Liver (tissue), 3 donors: ENCODE measurements around the gene GRB14.
"Not testable (repeated sequence)": the region's sequence is repeated elsewhere in the genome, so short reads cannot be mapped to it uniquely, and the experiment has no call there.

Experiments
- JUND ChIP-seq, 2 donors: IDR thresholded peaks; 2 replicates each; pipeline ENCODE4 v1.6.1; 2016; ENCODE audit warnings: antibody characterized with exemption in 2 of 2
- RAD21 ChIP-seq, 2 donors: IDR thresholded peaks; 2 replicates each; pipeline ENCODE4 v1.6.1; 2016; ENCODE audit warnings: antibody characterized with exemption in 2 of 2, mild to moderate bottlenecking in 2 of 2
- TAF1 ChIP-seq: conservative IDR thresholded peaks from 2 replicates; pipeline ENCODE4 v1.6.1; 2016; ENCODE audit warnings: antibody characterized with exemption, mild to moderate bottlenecking
- TF ChIP-seq, protein P1 (sequence below): IDR thresholded peaks from 2 replicates; pipeline ENCODE4 v1.6.1; 2016; ENCODE audit warnings: antibody characterized with exemption
- TF ChIP-seq, protein P2 (sequence below): fragments of 150-350 bp; IDR thresholded peaks from 2 replicates; pipeline ENCODE4 v1.5.1; 2017; ENCODE audit warnings: improper control_type of control experiment, low read depth, low read length; ENCODE audit not compliant: missing input control
- TF ChIP-seq, protein P3 (sequence below): IDR thresholded peaks from 2 replicates; pipeline ENCODE4 v1.6.1; 2016; ENCODE audit warnings: antibody characterized with exemption
- TF ChIP-seq, protein P4 (sequence below): IDR thresholded peaks from 2 replicates; pipeline ENCODE4 v1.6.1; 2016; ENCODE audit warnings: antibody characterized with exemption
- donor health status: healthy.
- donor health status: healthy.

DNA sequence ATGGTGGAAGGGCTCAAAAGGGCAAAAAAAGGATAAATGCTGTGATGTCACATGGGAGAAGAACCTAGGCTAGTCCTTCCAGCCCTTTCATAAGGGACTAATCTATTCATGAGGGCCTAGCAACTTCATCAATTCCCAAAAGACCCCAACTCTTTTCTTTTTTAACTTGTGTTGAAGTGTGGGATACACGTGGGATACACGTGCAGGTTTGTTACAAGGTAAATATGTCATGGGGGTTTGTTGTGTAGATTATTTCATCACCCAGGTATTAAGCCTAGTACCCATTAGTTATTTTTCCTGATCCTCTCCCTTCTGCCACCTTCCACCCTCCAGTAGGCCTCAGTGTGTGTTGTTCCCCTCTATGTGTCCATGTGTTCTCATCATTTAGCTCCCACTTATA lies 156.2 kb downstream of the GRB14 start:
- TF ChIP-seq, protein P1, sequence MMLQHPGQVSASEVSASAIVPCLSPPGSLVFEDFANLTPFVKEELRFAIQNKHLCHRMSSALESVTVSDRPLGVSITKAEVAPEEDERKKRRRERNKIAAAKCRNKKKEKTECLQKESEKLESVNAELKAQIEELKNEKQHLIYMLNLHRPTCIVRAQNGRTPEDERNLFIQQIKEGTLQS = not testable (repeated sequence)
- TF ChIP-seq, protein P2, sequence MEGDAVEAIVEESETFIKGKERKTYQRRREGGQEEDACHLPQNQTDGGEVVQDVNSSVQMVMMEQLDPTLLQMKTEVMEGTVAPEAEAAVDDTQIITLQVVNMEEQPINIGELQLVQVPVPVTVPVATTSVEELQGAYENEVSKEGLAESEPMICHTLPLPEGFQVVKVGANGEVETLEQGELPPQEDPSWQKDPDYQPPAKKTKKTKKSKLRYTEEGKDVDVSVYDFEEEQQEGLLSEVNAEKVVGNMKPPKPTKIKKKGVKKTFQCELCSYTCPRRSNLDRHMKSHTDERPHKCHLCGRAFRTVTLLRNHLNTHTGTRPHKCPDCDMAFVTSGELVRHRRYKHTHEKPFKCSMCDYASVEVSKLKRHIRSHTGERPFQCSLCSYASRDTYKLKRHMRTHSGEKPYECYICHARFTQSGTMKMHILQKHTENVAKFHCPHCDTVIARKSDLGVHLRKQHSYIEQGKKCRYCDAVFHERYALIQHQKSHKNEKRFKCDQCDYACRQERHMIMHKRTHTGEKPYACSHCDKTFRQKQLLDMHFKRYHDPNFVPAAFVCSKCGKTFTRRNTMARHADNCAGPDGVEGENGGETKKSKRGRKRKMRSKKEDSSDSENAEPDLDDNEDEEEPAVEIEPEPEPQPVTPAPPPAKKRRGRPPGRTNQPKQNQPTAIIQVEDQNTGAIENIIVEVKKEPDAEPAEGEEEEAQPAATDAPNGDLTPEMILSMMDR = not testable (repeated sequence)
- TF ChIP-seq RAD21 (IDR thresholded peaks at IDR 0.05); TAF1; JUND (IDR thresholded peaks at IDR 0.05): not testable (repeated sequence)
- TF ChIP-seq, protein P3, sequence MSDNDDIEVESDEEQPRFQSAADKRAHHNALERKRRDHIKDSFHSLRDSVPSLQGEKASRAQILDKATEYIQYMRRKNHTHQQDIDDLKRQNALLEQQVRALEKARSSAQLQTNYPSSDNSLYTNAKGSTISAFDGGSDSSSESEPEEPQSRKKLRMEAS = not testable (repeated sequence)
- TF ChIP-seq, protein P4, sequence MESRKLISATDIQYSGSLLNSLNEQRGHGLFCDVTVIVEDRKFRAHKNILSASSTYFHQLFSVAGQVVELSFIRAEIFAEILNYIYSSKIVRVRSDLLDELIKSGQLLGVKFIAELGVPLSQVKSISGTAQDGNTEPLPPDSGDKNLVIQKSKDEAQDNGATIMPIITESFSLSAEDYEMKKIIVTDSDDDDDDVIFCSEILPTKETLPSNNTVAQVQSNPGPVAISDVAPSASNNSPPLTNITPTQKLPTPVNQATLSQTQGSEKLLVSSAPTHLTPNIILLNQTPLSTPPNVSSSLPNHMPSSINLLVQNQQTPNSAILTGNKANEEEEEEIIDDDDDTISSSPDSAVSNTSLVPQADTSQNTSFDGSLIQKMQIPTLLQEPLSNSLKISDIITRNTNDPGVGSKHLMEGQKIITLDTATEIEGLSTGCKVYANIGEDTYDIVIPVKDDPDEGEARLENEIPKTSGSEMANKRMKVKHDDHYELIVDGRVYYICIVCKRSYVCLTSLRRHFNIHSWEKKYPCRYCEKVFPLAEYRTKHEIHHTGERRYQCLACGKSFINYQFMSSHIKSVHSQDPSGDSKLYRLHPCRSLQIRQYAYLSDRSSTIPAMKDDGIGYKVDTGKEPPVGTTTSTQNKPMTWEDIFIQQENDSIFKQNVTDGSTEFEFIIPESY = not testable (repeated sequence)
